SH-SY5Y (cell line): ENCODE measurements around the gene LRRC17.

ENCODE experiments used
- GATA2 ChIP-seq: IDR thresholded peaks from 2 replicates; pipeline ENCODE4 v1.6.1; 2011; ENCODE audit warnings: mild to moderate bottlenecking, low read depth, low read length
- GATA3 ChIP-seq: IDR thresholded peaks from 2 replicates; pipeline ENCODE4 v1.6.1; 2011; ENCODE audit warnings: low read depth, mild to moderate bottlenecking, low read length, moderate library complexity

GRCh38 chr7:102988088-102988487, 75.3 kb downstream of the LRRC17 start:
- TF ChIP-seq GATA2 (no peak), GATA3 (no peak)
